ENCODE data around the gene NDFIP2.

Gene NDFIP2

GRCh38 chr13:79492918-79493594 is 12.1 kb downstream of the NDFIP2 start:
- FAIRE-seq = no peak
- DNase-seq (ENCODE audit: low spot score) = no peak

- no peak for FAIRE-seq
- no peak for DNase-seq (ENCODE audit: low spot score)
These were observed 15.2 kb downstream of the NDFIP2 start for GRCh38 chr13:79496188-79496587.

- no peak for FAIRE-seq
These were observed 16.1 kb downstream of the NDFIP2 start for GRCh38 chr13:79497064-79497463.

GRCh38 chr13:79497852-79498251 is 16.9 kb downstream of the NDFIP2 start:
- FAIRE-seq = no peak
- DNase-seq (ENCODE audit: low spot score) = no peak

More at GRCh38 chr13:79497064-79497463, 16.1 kb downstream of the NDFIP2 start:
- no peak for DNase-seq (ENCODE audit: low spot score)

DNA sequence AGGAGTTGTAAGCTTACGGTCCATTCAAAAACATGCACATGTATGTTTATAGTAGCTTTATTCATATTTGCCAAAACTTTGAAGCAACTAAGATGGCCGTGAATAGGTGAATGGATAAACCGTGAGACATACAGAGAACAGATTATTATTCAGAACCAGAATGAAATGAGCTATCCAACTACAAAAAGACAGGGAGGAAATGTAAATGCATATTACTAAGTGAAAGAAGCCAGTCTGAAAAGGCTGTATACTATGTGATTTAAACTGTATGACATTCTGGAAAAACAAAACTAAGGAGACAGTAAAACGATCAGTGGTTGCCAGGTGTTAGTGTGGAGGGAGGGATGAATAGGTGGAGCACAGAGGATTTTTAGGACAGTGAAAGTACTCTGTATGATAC is 19.9 kb downstream of the NDFIP2 start:
- no peak for DNase-seq (ENCODE audit: low spot score)
- no peak for FAIRE-seq

DNA sequence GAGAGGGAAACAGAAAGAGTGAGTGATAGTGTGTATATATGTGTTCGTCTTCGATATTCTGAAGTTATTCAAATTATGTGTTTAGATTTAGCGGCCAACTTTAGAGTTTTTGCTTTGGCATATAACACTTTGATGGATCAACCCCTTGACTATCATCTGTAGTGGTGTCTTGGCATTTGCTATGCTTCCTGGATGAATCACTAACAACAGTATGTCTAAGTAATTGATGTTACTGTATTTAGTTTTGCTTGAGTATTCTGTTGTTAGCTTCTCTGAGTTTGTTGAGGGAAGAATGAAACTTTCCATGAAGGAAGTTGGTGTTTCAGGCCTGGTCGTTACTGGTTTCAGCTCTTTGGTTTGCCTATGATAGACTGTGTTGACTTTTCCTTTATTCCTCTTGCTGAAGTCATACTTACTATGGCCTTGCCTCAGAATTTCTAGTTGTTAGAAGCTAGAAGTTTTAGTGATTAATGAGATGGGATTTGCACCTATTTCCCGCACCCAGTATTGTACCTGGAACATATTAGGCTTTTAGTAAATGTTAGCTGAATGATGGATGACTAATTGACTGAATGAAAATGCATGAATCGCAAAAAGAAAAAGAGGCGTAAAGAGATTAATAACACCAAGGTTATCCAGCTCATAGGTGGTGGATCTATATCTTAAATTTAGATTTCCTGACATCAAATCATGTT is 20.7 kb downstream of the NDFIP2 start:
- DNase-seq (ENCODE audit: low spot score) (no peak), FAIRE-seq (no peak)

DNA sequence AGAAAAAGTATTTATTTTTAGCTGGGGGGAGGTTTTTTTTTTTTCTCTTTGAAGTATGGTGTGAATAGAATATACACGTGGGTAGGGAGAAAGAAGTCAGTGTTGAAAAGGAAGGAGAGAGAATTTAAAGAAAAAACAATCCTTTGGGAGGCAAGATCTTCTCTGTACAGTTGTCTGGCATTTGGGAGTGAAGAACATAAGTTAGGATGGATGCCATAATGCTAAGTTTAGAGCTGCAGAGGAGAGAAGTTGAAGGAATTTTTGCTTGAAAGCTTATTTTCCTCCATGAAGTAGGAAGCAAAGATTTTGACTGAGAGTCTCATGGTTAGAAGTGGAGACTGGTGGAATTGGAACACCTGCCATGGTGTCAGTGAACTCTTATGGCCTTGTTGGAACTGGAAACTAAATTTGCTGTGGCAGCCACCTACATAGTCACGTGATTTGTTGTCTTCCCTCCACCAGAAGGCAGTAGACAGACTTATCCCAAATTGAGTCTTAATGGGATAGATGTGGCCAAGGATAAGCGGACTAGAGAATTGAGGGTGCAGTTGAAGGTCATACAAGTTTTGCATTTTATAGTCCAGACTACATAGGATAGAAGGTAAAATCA is 22.0 kb downstream of the NDFIP2 start:
- DNase-seq (ENCODE audit: low spot score) (no peak), FAIRE-seq (no peak)

GRCh38 chr13:79503473-79504017 is 22.6 kb downstream of the NDFIP2 start:
- no peak for DNase-seq (ENCODE audit: low spot score)
- FAIRE-seq = no peak

- DNase-seq (ENCODE audit: low spot score) (no peak), FAIRE-seq (no peak)
These were observed 27.4 kb downstream of the NDFIP2 start for GRCh38 chr13:79508224-79508961.

- no peak for DNase-seq (ENCODE audit: low spot score)
- FAIRE-seq = no peak
These were observed 30.7 kb downstream of the NDFIP2 start for GRCh38 chr13:79511611-79512010.

GRCh38 chr13:79512950-79513349 is 32.0 kb downstream of the NDFIP2 start:
- FAIRE-seq = no peak
- no peak for DNase-seq (ENCODE audit: low spot score)

DNA sequence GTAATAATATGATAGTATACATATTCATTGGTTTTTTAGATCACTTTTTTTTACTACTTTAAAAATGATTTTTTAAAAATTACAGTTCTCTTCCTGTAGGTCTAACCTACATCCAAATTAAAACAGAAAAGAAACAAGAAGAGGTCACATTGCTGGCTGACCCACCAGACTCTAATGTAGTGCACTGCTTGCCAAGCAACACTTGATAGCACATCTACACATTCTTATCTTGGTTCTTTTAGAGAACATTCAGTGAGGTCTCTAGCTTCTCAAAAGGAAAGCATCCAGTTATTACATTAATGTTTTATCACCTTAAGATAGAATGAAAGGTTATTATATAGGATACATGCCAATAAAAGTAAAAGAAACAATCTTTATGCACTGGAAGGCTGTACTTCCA is 35.6 kb downstream of the NDFIP2 start:
- FAIRE-seq (no peak), DNase-seq (ENCODE audit: low spot score) (no peak)

- FAIRE-seq (no peak), DNase-seq (ENCODE audit: low spot score) (no peak)
These were observed 38.3 kb downstream of the NDFIP2 start for GRCh38 chr13:79519255-79519654.

- DNase-seq (ENCODE audit: low spot score) = peak; percentile 1
- FAIRE-seq = no peak
These were observed 41.6 kb downstream of the NDFIP2 start for GRCh38 chr13:79522583-79522982.

DNA sequence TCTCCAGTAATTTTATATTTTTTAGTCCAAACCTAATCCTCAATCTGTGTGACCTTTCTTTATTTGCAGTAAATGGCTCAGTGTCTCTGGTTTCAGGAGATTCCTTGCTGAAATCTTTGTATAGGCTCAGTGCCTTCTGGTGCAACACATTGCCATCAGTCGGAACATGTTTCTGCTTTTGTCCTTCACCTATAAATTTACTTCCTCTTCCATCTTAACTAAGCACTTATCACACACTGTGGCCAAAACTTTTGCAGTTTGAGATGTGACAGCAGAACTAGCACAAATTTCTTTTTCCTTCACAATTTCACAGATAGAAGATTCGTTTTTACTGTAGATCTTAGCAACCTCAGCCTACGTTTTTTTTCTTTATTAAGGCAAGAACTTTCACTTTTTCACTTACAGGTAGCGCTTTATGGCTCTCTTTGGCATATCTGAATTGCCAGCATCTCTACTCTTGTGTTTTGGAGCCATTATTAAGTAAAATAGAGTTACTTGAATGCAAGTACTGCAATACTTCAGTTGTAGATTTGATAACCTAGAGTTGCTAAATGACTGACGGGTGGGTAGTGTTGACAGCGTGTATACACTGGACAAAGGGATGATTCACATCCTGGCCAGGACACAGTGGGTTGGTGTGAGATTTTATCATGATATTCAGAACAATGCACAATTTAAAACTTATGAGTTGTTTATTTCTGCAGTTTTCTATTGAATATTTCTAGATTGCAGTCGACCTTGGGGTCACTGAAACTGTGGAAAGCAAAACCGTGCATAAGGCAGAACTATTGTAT is 44.3 kb downstream of the NDFIP2 start:
- no peak for DNase-seq (ENCODE audit: low spot score)

DNA sequence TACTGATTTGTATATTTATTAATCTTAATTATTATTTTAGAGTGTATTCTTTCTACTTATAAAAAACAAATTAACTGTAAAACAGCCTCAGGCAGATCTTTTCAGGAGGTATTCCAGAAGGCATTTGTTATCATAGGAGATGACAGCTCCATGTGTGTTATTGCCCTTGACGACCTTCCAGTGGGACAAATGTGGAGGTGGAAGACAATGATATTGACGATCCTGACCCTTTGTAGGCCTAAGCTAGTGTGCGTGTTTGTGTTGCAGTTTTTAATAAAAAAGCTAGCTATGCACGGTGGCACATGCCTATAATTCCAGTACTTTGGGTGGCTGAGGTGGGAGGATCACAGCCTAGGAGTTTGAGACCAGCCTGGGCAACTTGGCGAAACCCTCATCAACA is 46.7 kb downstream of the NDFIP2 start:
- DNase-seq (ENCODE audit: low spot score) (no peak), FAIRE-seq (no peak)

More for the DNA sequence above, 44.3 kb downstream of the NDFIP2 start:
- no peak for FAIRE-seq

GRCh38 chr13:79528356-79528755 is 47.4 kb downstream of the NDFIP2 start:
- no peak for DNase-seq (ENCODE audit: low spot score)
- no peak for FAIRE-seq

DNA sequence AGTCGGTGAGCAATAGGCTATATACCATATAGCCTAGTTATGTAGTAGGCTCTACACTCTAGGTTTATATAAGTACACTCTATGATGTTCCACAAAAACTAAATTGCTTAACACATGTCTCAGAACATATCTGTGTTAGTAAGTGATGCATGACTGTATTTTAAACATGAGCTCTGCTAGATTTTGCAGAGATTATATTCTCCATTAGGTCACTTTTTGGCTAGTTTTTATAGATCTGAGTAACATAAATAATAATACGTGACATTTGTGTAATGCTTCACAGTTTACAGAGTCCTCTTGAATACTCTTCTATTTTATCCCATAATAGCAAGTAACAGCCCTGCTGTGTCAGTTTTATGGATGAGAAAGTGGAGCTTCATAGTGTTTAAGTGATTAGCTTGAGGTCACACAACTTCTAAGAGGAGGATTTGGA is 47.8 kb downstream of the NDFIP2 start:
- FAIRE-seq (no peak), DNase-seq (ENCODE audit: low spot score) (no peak)

GRCh38 chr13:79529817-79530216 is 48.9 kb downstream of the NDFIP2 start:
- no peak for DNase-seq (ENCODE audit: low spot score)
- FAIRE-seq = no peak

GRCh38 chr13:79530270-79530669 is 49.3 kb downstream of the NDFIP2 start:
- DNase-seq (ENCODE audit: low spot score) = no peak
- no peak for FAIRE-seq
